ENCODE results near the gene CEACAM8. TPM values are rescaled to one million over a fixed set of nuclear protein-coding genes. Genes with fewer than 3 reads are reported as not detected.
"Not testable (repeated sequence)": the region's sequence is repeated elsewhere in the genome, so short reads cannot be mapped to it uniquely, and the experiment has no call there.

The CEACAM8 gene
- polyA plus RNA-seq, 4 donors = 0.09 to 0.25 TPM; not detected in 2

DNA sequence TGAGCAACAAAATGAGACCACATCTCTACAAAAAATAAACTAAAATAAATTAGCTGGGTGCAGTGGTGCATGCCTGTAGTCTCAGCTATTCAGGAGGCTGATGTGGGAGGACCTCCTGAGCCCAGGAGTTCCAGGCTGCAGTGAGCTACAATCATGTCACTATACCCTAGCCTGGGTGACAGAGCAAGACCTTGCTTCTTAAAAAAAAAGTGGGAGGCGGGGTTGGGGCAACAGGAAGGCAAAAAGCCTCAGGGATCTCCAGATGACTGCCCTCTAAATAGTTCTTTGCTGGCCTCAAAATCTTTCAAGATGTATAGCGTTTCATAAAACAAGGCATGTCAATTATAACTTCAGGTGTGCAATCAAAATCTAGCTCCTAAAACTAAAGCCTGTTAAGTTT is 18.5 kb downstream of the CEACAM8 start:
- DNase-seq (ENCODE audit: low read depth in 4 of 4, low spot score in 2 of 4) = no peak

- DNase-seq (ENCODE audit: low read depth in 4 of 4, low spot score in 2 of 4) = no peak
Observed at GRCh38 chr19:42573642-42574041, 21.1 kb downstream of the CEACAM8 start.

GRCh38 chr19:42571116-42571515 is 23.6 kb downstream of the CEACAM8 start:
- no peak for DNase-seq (ENCODE audit: low read depth in 4 of 4, low spot score in 2 of 4)

GRCh38 chr19:42569193-42569592 is 25.5 kb downstream of the CEACAM8 start:
- no peak for DNase-seq (ENCODE audit: low read depth in 4 of 4, low spot score in 2 of 4)

GRCh38 chr19:42568006-42568405 is 26.7 kb downstream of the CEACAM8 start:
- DNase-seq (ENCODE audit: low read depth in 4 of 4, low spot score in 2 of 4) = no peak

GRCh38 chr19:42567567-42567966 is 27.2 kb downstream of the CEACAM8 start:
- DNase-seq (ENCODE audit: low read depth in 4 of 4, low spot score in 2 of 4) = no peak

DNA sequence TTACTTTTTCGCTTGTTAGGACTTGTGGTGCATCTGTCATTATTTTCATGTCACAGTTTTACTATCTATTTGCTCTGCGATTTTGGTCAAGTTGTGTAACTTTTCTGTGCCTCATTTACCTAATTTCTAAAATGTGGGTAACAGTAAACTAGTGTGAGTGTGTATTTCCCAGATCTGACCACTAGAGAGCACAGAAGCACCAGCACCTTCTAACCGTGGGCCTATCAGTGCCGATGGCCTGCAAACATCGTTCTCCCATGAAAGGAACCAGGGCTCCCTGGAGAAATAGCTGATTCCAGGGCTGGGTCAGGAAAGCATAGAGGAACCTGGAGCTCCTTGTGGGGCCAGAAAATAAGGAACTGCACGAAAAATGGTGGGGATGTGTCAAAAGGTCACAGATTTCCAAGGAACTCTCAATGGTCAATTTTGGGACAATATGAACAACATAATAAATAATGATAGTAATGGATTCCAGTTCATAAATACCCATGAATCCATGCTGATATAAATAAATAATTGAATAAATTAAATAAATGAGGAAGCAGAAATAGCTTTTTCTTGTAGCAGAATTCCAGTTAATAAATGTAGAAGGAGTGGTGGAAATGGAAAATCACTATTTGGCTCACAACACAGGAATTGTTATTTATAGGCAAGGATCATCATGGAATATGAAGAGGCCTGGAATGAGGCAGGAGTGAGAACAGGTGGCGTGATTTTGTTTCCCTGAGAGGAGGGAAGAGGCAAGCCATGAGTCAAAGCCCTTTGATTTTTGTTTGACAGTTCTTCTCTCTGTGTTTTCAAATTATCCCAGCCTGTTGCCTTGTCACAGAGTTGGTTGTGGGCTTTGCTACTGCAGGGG is 31.1 kb downstream of the CEACAM8 start:
- DNase-seq (ENCODE audit: low read depth in 4 of 4, low spot score in 2 of 4) = no peak

DNA sequence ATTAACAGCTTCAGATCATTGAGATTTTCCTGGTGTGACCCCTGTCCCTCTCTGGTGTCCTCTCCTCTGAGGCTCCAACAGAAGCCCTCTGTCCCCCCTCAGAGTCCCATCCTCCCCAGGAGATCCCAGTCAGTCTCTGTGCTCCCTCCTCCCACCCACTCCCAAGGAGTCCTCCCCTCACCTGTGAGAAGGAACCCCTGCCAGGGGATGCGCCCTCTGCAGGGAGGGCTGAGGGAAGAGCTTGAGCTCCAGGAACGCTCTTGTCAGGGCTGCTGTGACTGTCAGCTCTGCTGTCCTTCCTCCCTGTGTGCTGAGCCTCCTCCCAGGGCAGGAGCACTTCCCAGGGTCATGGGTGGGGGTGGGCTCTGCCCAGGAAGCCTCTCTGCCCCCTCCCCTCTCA is 33.2 kb downstream of the CEACAM8 start:
- DNase-seq (ENCODE audit: low read depth in 4 of 4, low spot score in 2 of 4) = no peak

- no peak for DNase-seq (ENCODE audit: low read depth in 4 of 4, low spot score in 2 of 4)
Observed at GRCh38 chr19:42560731-42561130, 34.0 kb downstream of the CEACAM8 start.

DNA sequence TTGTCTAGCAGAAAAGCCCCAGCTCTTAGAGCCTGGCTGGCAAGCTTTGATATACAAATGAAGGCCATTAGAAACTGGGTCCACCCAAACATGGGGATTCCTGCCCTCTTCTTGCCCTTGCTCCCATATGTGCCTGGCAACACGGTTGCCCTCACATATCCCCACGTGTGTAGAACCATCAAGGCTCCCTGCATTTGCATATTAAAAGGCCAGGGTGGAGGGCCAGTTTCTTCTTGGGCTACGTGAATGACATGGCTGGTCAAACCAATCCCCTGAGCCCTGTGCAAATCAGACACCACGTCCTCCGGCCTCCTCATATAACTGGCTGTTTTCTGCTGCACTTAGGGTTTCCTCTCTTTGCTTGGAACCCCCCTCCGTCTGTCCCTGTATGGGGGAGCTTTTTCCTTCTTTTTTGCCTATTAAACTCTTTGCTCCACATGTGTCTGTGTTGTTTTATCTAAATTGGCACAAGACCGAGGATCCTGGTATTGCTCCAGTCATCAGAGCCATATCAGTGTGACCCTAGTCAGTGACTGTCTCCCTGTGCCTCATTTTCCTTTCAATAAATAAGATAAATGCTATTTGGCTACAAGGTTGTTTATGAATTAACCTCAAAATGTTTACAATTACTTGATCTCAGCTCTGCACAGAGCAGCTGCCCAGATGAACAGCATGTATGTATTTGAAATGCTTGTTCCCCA is 36.1 kb downstream of the CEACAM8 start:
- DNase-seq (ENCODE audit: low read depth in 4 of 4, low spot score in 2 of 4) = no peak

DNA sequence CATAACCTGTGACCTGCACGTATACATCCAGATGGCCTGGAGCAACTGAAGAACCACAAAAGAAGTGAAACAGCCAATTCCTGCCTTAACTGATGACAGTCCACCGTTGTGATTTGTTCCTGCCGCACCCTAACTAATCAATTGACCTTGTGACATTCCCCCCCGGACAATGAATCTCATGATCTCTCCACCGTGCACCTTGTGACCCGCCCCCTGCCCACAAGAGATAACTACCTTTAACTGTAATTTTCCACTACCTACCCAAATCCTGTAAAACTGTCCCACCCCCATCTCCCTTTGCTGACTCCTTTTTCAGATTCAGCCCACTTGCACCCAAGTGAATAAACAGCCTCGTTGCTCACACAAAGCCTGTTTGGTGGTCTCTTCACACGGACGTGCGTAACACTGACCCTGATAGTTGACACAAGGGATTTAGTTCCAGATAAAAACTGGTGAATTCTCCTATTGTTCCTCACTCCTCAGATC is 37.3 kb downstream of the CEACAM8 start:
- DNase-seq (ENCODE audit: low read depth in 4 of 4, low spot score in 2 of 4) = not testable (repeated sequence)

GRCh38 chr19:42555801-42556200 is 38.9 kb downstream of the CEACAM8 start:
- DNase-seq (ENCODE audit: low read depth in 4 of 4, low spot score in 2 of 4) = no peak

- DNase-seq (ENCODE audit: low read depth in 4 of 4, low spot score in 2 of 4) = no peak
Observed at GRCh38 chr19:42555317-42555716, 39.4 kb downstream of the CEACAM8 start.

DNA sequence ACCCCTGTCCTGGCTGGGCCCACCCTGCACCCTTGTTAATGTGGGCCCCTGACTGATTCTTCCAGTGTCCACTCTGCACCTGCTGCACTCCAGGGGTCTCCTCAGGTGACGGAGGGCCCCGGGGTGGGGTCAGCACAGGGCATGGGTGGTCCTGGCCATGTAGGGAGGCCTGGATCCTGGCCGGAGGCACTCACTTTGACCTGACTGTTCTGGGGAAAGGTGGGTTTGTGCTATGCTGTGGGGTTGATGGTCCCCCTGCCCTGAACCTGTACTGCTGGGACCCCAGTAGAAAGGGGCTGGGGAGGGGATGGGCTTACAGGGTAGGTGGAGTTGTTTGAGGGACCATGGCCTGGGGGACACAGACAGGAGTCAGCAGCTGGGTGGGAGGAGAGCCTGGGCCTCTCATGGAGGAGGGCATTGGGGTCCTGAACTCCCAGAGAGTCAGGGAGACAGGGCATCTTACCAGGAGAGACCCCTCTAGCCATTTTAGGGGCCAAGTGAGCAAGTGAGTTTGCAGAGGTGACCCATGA is 40.6 kb downstream of the CEACAM8 start:
- DNase-seq (ENCODE audit: low read depth in 4 of 4, low spot score in 2 of 4) = no peak

- DNase-seq (ENCODE audit: low read depth in 4 of 4, low spot score in 2 of 4) = no peak
Observed at GRCh38 chr19:42553292-42554045, 41.3 kb downstream of the CEACAM8 start.

DNA sequence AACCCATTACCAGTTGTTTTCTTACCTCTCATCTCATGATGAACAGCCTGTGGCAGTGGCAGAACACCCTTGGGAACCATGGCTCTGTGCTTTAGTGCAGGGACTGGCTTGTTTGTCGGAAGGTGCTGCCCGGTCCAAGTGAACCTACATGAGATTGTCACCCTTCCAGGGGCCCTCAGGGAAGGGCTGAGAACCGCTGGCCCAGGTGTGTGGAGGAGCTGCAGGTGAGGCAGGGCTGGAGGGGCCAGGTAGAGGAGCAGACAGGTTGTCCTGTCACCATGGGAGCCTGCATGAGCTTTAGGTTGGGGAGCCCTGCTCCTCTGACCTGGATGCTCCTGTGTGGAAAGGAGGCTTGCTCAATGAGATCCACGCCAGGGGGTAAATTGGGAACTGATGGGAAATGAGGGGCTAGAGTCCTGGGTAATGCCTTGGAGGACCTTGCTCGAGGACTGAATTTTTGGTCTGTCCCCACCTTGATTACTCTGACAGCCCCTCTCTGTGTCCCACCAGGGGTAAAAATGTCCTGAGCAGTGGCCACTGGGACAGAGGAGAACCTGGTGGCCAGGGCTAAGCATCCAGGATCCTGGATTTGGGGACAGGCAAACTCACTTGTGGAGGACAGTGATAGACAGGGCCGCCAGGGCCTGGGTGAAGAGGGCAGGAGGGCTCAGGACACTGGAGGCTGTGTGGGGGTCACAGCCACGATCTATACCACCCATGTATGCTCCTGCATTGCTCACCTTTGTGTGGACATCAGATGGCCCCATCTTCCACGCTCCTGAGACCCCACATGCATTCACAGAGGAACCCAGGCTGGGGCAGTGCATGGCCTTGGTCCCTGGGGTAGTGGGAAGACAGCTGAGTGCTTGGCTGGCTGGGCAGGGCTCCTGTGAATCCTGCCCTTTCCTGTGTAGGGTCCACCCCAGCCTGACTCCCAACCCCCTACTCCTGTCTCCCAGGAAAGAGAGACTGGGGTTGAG is 42.3 kb downstream of the CEACAM8 start:
- no peak for DNase-seq (ENCODE audit: low read depth in 4 of 4, low spot score in 2 of 4)

DNA sequence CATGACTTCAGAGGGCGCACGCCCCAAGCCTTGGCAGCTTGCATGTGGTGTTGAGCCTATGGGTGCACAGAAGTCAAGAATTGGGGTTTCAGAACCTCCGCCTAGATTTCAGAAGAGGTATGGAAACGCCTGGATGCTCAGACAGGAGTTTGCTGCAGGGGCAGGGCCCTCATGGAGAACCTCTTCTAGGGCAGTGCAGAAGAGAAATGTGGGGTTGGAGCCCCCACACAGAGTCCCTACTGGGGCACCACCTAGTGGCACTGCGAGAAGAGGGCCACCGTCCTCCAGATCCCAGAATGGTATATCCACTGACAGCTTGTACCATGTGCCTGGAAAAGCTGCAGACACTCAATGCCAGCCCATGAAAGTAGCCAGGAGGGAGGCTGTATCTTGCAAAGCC is 44.2 kb downstream of the CEACAM8 start:
- DNase-seq (ENCODE audit: low read depth in 4 of 4, low spot score in 2 of 4) = not testable (repeated sequence)

DNA sequence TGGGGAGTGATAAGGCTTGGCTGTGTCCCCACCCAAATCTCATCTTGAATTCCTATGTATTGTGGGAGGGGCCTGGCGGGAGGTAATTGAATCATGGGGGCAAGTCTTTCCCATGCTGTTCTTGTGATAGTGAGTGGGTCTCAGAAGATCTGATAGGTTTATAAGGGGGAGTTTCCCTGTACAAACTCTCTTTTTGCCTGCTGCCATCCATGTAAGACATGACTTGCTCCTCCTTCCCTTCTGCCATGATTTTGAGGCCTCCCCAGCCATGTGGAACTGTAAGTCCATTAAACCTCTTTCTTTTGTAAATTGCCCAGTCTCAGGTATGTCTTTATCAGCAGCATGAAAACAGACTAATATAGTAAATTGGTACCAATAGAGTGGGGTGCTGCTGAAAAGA is 45.7 kb downstream of the CEACAM8 start:
- not testable (repeated sequence) for DNase-seq (ENCODE audit: low read depth in 4 of 4, low spot score in 2 of 4)

DNA sequence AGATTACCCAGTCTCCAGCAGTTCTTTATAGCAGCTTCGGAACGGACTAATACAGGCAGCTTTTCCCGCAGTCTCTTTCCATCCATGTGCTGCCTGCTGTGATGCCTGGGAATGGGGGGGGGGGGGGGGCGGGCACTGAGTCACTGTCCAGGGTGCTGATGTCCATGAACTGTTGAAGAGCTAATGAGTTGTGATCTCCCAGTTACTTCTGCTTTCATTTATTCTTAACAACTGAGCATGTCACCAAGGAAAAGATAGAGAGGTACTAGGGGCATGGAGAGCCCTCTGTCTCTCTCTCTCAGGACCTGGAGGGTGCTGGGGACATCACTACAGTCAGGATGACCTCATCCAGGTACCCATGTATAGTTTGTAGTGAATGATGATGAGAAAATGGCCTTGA is 46.2 kb downstream of the CEACAM8 start:
- DNase-seq (ENCODE audit: low read depth in 4 of 4, low spot score in 2 of 4) = no peak

DNA sequence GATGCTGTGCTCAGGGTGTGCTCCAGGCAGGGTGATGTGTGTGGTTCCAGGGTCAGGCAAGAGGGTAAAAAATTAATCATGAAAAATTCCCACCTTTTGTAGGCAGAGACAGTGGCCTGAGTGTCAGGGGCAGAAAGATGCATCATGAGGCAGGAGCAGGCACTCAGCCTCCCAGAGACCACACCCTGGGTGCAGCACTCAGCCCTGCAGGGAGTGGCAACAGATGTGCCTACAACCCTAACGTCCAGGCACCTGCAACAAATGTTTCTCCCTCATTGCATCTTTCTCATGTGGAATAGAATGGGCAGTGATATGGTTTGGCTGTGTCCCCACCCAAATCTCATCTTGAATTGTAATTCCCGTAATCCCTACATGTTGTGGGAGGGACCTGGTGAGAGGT is 46.8 kb downstream of the CEACAM8 start:
- DNase-seq (ENCODE audit: low read depth in 4 of 4, low spot score in 2 of 4) = no peak

All from left renal cortex interstitium (tissue), 4 donors.